HG03097 (cell line): ENCODE data around the gene FAM20A.
"Not testable (repeated sequence)": the region's sequence is repeated elsewhere in the genome, so short reads cannot be mapped to it uniquely, and the experiment has no call there.

Experiments
- ATAC-seq: cut with Tn5 transposase; IDR thresholded peaks from one replicate; pipeline ENCODE4 v1.9.1; 2021; ENCODE audit not compliant: unreplicated experiment, low FRiP score

Gene FAM20A

DNA sequence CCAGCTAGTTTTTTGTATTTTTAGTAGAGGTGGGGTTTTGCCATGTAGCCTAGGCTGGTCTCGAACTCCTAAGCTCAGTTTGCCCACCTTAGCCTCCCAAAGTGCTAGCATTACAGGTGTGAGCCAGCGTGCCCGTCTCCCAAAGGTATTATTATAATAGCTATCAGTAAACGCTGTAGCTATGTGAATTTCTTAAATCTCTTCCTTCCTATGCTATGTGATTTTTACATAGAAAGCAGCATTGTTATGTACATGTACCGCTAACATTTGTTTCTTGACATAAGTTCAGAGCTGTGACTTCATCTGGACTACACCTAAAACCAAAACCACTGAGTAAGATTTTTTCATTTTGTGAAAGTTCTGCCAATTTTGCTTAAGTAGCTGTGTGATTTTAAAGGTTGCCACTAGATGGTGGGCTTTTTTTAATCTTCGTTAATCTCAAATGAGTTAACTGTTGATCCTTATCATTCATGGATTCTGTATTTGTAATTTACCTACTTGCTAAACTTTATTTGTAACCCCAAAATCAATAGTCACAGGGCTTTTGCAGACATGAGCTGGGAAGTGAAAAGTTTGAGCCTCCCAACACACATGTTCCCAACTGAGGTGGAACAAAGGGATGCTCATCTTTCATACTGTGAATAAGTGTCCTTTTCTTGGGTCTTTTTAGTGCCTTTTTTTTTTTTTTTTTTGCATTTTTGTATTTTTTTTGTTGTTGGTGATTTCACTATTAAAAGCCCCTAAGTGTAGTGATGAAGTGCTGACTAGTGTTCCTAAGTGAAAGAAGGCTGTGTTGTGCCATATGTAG lies 67.1 kb downstream of the FAM20A start:
- no peak for ATAC-seq

GRCh38 chr17:68532826-68533225 lies 68.3 kb downstream of the FAM20A start:
- no peak for ATAC-seq

- no peak for ATAC-seq
Measured at GRCh38 chr17:68531252-68531651, 69.9 kb downstream of the FAM20A start.

- no peak for ATAC-seq
Measured at GRCh38 chr17:68527314-68527713, 73.9 kb downstream of the FAM20A start.

- no peak for ATAC-seq
Measured at GRCh38 chr17:68526548-68526947, 74.6 kb downstream of the FAM20A start.

- no peak for ATAC-seq
Measured at GRCh38 chr17:68522266-68522665, 78.9 kb downstream of the FAM20A start.

DNA sequence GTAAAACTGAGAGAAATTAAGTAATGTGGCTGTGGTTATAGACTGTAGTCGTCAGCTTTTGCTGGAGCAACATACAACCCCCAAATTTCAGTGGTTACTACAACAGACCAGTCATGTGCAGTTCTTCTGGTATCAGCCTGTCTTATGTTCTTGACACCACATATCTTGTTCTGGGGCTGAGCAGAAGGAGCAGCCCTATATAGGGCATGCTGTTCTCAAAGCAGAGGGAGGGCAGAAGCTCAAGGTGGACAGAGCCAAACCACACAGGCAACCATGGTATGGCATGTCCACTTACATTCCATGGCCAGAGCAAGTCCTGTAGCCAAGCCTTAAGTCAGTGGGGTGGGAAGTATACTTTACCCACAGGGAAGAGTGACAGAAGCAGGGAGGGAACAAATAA lies 81.3 kb downstream of the FAM20A start:
- ATAC-seq, result no peak

DNA sequence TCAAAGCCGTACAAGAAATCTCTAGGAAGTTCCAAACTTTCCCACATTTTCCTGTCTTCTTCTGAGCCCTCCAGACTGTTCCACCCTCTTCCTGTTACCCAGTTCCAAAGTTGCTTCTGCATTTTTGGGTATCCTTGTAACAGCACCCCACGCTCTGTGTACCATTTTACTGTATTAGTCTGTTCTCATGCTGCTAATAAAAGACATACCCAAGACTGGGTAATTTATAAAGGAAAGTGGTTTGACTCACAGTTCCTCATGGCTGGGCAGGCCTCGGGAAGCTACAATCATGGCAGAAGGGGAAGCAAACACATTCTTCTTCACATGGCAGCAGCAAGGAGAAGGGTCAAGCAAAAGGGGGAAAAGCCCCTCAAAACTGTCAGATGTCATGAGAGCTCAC lies 82.1 kb downstream of the FAM20A start:
- ATAC-seq, result not testable (repeated sequence)

GRCh38 chr17:68518063-68518815 lies 82.9 kb downstream of the FAM20A start:
- no peak for ATAC-seq

- not testable (repeated sequence) for ATAC-seq
Measured at GRCh38 chr17:68517605-68518004, 83.6 kb downstream of the FAM20A start.

- ATAC-seq, result no peak
Measured at GRCh38 chr17:68516732-68517131, 84.4 kb downstream of the FAM20A start.

GRCh38 chr17:68514831-68515635 lies 86.1 kb downstream of the FAM20A start:
- ATAC-seq, result no peak

DNA sequence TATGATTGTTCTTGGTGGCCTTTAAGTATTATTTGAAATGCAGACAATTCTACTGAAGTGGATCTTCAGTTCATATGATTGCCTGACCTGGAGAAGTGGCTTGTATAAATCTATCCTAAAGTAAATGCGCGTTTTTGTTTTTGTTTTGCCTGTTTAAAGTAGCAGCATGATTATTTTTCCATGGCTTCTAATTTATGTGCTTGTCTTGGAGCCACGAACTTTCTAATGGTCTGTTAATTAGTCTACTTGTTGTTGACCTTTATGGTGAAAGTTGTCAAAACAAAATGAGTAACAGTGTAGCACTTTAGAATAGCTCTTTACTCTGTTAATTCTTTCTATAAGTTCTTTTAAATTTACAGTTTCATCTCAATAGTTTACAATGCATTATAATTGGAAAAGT lies 87.2 kb downstream of the FAM20A start:
- ATAC-seq, result no peak

DNA sequence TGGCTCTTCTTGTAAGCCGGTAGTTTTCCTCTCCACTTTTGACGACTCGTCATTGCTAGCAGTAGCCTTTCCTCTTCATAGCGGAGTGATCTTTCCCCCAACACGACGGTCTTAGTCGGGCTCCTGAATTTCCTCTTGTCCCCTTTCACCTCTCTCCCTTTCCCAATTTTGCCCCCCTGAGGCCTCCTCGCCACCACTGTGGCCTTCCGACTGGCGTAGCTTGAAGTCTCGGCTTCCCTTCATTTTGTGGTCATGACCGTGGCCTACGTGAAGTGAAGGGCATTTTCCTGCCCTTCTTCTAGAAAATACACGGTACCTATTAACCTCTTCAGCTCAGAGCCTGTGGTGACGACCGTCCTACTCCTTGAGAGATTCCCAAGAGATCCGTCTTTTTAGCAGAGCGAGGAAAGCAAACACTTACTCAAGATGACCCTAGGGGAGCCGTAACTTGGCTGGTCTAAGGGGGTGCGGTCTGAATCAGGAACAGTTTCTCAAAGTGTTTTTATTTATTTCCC lies 88.2 kb downstream of the FAM20A start:
- no peak for ATAC-seq

DNA sequence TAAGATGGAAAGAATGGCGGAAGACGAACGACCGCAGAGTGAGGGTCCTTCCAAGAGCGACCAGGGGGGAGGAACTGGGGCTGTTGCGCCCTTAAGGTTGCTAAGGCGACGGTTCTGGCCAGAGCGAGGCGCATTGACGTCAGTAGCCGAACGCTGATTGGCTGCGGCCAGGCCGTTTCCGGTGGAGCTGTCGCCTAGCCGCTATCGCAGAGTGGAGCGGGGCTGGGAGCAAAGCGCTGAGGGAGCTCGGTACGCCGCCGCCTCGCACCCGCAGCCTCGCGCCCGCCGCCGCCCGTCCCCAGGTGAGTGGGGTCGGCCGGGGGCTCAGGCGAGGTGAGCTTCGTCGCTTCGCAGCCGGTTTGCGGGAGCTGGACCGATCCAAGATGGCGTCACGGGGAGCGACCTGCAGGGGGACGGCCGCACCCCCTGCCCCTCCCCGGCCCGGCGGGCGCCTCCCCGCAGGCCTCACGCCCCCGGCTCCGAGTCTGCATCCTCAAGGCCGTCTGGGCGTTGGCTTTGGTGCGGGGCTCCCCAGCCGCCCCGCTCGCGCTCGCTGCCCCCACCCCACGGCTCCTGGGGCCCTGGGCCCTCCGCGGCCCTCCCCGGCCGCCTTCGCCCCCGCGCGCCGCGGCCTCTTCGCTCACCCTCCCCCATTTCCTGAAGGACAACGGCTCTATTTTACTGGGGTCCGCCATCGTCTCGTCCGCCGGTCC lies 88.8 kb downstream of the FAM20A start, which contains the start of gene PRKAR1A:
TSS of gene PRKAR1A (plus strand) at position 184 of the 713 bp plus-strand sequence. CDS start 2,970 bp downstream, outside the sequence.
- peak; percentile 80 for ATAC-seq

DNA sequence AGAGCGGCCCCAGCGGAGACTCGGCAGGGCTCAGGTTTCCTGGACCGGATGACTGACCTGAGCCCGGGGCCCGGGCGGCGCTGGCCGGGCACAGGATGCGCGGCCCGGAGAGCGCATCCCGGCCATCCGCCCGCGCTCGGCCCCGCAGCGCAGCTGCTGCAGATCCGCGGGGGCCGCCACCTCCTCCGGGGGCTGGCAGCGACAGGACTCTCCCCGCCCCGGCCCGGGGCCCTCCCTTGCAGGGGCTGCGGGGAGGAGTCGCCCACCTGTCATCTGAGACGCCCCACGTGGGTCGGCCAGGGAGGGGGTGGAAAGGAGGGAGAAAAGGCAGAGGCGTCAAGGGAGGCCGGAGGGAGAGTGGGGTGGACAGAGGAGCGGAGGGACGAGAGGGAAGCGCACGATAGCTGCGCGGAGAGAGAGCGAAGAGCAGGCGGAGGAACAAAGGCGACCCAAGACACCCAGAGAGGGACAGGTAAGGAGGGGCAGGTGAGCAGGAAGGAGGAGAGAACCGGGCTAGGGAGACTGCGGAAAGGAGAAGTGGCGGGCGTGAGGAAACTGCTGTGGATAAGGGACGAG lies 89.4 kb downstream of the FAM20A start:
- ATAC-seq, result peak; percentile 47

- no peak for ATAC-seq
Measured at GRCh38 chr17:68511254-68511670, 89.9 kb downstream of the FAM20A start.

DNA sequence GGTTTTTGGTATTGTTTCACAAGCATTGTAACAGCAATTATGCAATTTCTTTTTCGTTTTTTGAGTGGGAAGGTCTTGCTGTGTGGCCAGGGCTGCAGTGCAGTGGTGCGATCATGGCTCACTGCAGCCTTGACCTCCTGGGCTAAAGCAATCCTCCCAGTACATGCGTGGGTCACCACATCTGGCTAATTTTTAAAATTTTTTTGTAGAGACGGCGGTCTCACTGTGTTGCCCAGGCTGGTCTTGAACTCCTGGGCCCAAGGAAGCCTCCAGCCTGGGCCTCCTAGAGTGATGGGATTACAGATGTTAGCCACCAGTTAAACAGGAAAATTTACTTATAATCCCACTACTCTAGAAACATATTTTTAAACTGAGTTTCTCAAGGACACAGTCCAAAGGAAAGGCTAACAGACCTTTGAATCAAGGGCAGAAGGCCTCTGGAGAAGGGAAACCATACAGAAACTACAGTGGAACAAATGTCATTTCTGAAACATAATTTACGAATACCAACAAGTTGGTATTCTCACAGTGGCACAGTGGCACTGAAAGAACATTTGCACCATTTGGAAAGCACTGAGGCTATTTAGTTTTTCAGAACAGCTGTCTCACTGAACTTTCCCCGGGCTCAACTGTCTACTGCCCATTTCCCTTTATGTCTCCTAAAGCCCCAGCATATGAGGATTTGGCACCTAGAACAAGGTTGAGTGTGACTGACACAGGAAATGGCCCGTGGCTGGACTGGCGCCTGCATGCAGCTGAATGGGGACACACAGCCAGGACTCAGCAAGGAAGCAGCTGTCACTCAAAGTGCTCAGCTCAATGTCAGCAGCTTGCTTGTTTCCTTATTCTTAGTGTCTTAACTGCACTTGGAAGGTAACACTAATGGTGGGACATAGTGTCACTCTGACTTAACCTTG lies 91.8 kb downstream of the FAM20A start:
- no peak for ATAC-seq

DNA sequence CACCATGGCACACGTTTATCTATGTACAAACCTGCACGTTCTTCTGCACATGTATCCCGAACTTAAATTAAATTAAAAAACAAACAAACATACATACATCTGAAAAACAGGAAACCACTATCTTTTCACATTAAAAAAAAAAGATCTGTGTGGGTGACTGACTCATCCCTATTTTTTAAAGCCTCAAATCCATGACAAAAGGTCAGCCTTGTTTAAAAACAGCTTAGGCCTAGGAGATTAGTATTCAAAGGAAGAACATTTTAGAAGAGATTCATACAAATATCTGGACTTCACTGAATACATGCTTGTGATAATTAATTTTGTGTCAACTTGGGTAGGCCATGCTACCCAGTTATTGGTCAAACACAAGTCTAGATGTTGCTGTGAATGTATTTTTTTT lies 93.6 kb downstream of the FAM20A start:
- ATAC-seq, result no peak
